Dermis microvascular lymphatic vessel endothelial cell (primary cell): ENCODE results near the gene SBK1. TPM values are rescaled to one million over a fixed set of nuclear protein-coding genes. Genes with fewer than 3 reads are reported as not detected.
"Not testable (repeated sequence)": the region's sequence is repeated elsewhere in the genome, so short reads cannot be mapped to it uniquely, and the experiment has no call there.

Source experiments
- DNase-seq, 2 donors: peaks; one replicate each; pipeline versions ENCODE4 v3.0.0 to v3.0.0-alpha.2; 2010; ENCODE audit warnings: low read depth in 2 of 2
- total RNA-seq: library from RNA; depleted of rRNA; stranded (reverse); fragments of >200 nt; gene quantifications from 2 replicates; pipeline ENCODE4 v1.2.1, GENCODE V29; 2014

SBK1 gene
- total RNA-seq, 1 donor from 2014 or later: 0.13 TPM

GRCh38 chr16:28335678-28336077 lies 43.4 kb downstream of the SBK1 start:
- DNase-seq: not testable (repeated sequence)

- not testable (repeated sequence) for DNase-seq
Observed at GRCh38 chr16:28336940-28337710, 44.8 kb downstream of the SBK1 start.

GRCh38 chr16:28338230-28338629 lies 45.9 kb downstream of the SBK1 start:
- not testable (repeated sequence) for DNase-seq

- DNase-seq: not testable (repeated sequence)
Observed at GRCh38 chr16:28362600-28362999, 70.3 kb downstream of the SBK1 start.

- not testable (repeated sequence) for DNase-seq
Observed at GRCh38 chr16:28363408-28363807, 71.1 kb downstream of the SBK1 start, which contains the start of gene NPIPB6. Gene NPIPB6, minus strand, starts transcription at chr16:28363508. Its CDS starts 686 bp downstream, at chr16:28362822.

- DNase-seq: not testable (repeated sequence)
Observed at GRCh38 chr16:28364268-28365173, 72.2 kb downstream of the SBK1 start.

- not testable (repeated sequence) for DNase-seq
Observed at GRCh38 chr16:28367926-28368325, 75.6 kb downstream of the SBK1 start.

Other genes starting within 250 kb of the SBK1 start
- gene GSG1L, start 228.8 kb upstream of the SBK1 start, total RNA-seq: 0.63 TPM in 1 of 2 replicates, not detected in the other
- gene XPO6, start 80.6 kb upstream of the SBK1 start, total RNA-seq: 59.4 and 64.2 TPM in 2 replicates
- not detected in 2 replicates for gene NPIPB6, start 71.0 kb downstream of the SBK1 start, total RNA-seq
- 157 and 212 TPM in 2 replicates for gene EIF3CL, start 111.3 kb downstream of the SBK1 start, total RNA-seq
- gene NPIPB7, start 179.8 kb downstream of the SBK1 start, total RNA-seq: not detected in 2 replicates
- gene CLN3, start 199.5 kb downstream of the SBK1 start, total RNA-seq: 13.1 and 18.8 TPM in 2 replicates
- under 0.01 TPM in 1 of 2 replicates, not detected in the other for gene APOBR, start 202.1 kb downstream of the SBK1 start, total RNA-seq
- not detected in 2 replicates for gene IL27, start 214.3 kb downstream of the SBK1 start, total RNA-seq
- gene NUPR1, start 246.4 kb downstream of the SBK1 start, total RNA-seq: 1.4 and 9.0 TPM in 2 replicates